A673 (cell line): ENCODE results near the gene DYNC2LI1.

Source experiments
- CTCF ChIP-seq: fragments of 300-800, 200-600 bp; sonication (generic); conservative IDR thresholded peaks from 2 replicates; pipeline ENCODE4 v1.5.1; 2017; ENCODE audit warnings: low read depth, mild to moderate bottlenecking, antibody characterized with exemption, low read length, moderate library complexity, mixed read lengths
- EZH2 ChIP-seq: fragments of 200-600 bp; sonication (generic); IDR thresholded peaks from 2 replicates; pipeline ENCODE4 v1.6.1; 2017; ENCODE audit warnings: borderline replicate concordance, low read depth, mild to moderate bottlenecking, mixed read lengths, antibody characterized with exemption, low read length; ENCODE audit not compliant: poor library complexity, severe bottlenecking

- no peak for TF ChIP-seq EZH2
- no peak for TF ChIP-seq CTCF
These were observed 40.9 kb downstream of the DYNC2LI1 start for GRCh38 chr2:43814711-43815110.
